ENCODE measurements around the gene NOM1.

GRCh38 chr7:156975620-156976019, 26.1 kb downstream of the NOM1 start:
- TF ChIP-seq SUZ12 (IDR thresholded peaks at IDR 0.05), result no peak
- TF ChIP-seq LEF1 (IDR thresholded peaks at IDR 0.05; ENCODE audit: borderline replicate concordance), result no peak
- no peak for TF ChIP-seq FOXM1 (IDR thresholded peaks at IDR 0.05; ENCODE audit: borderline replicate concordance)

Measured in HEK293T (cell line).